Neural cell (in vitro differentiated cells): Measurements from ENCODE around the gene VWF. TPM values are rescaled to one million over a fixed set of nuclear protein-coding genes. Genes with fewer than 3 reads are reported as not detected.

Experiments
- H2AFZ ChIP-seq: fragments of 200-600, 300-800 bp; sonication (generic), shearing (Covaris generic); 2 replicates; pipeline ENCODE4 v1.6.0; 2014; ENCODE audit warnings: low read depth, mild to moderate bottlenecking, antibody characterized with exemption, low read length, moderate library complexity
- H3F3A ChIP-seq: fragments of 200-600 bp; shearing (Covaris generic); 2 replicates; pipeline ENCODE4 v1.6.1; 2016; ENCODE audit warnings: mild to moderate bottlenecking, moderate library complexity, mixed read lengths, antibody characterized with exemption, low read length; ENCODE audit not compliant: insufficient read depth, poor library complexity, severe bottlenecking
- H3K27ac ChIP-seq: fragments of 200-600, 300-800 bp; sonication (generic), shearing (Covaris generic); 2 replicates; pipeline ENCODE4 v1.5.1; 2014; ENCODE audit warnings: mild to moderate bottlenecking, low read length, moderate library complexity
- H3K27me3 ChIP-seq: fragments of 300-800, 200-600 bp; sonication (generic), shearing (Covaris generic); 2 replicates; pipeline ENCODE4 v1.6.0; 2014; ENCODE audit warnings: mild to moderate bottlenecking, low read depth, low read length, moderate library complexity; ENCODE audit not compliant: insufficient read depth
- H3K36me3 ChIP-seq: fragments of 300-800, 200-600 bp; sonication (generic), shearing (Covaris generic); 2 replicates; pipeline ENCODE4 v1.5.1; 2014; ENCODE audit warnings: mild to moderate bottlenecking, antibody characterized with exemption, low read length, moderate library complexity; ENCODE audit not compliant: insufficient read depth
- H3K4me2 ChIP-seq: fragments of 300-800, 200-600 bp; sonication (generic), shearing (Covaris generic); 2 replicates; pipeline ENCODE4 v1.6.0; 2014; ENCODE audit warnings: mild to moderate bottlenecking, low read length
- H3K4me3 ChIP-seq: fragments of 300-800, 200-600 bp; sonication (generic), shearing (Covaris generic); 2 replicates; pipeline ENCODE4 v1.5.1; 2014; ENCODE audit warnings: mild to moderate bottlenecking, low read length, moderate library complexity
- H3K79me2 ChIP-seq: fragments of 200-600 bp; shearing (Covaris generic); replicated peaks from 2 replicates; pipeline ENCODE4 v1.6.0; 2014; ENCODE audit warnings: mild to moderate bottlenecking, low read length, moderate library complexity; ENCODE audit not compliant: insufficient read depth
- H3K9ac ChIP-seq: fragments of 300-800, 200-600 bp; sonication (generic), shearing (Covaris generic); 2 replicates; pipeline ENCODE4 v1.6.1; 2016; ENCODE audit warnings: mild to moderate bottlenecking, low read length, mixed read lengths
- H3K9me2 ChIP-seq: fragments of 200-600 bp; shearing (Covaris generic); 2 replicates; pipeline ENCODE4 v1.6.1; 2016; ENCODE audit warnings: mild to moderate bottlenecking, low read length, mixed read lengths; ENCODE audit not compliant: insufficient read depth
- H3K9me3 ChIP-seq: fragments of 200-600, 300-800 bp; sonication (generic), shearing (Covaris generic); 2 replicates; pipeline ENCODE4 v1.6.1; 2016; ENCODE audit warnings: mild to moderate bottlenecking, mixed run types, low read length, moderate library complexity, mixed read lengths
- H4K20me1 ChIP-seq: fragments of 200-600 bp; shearing (Covaris generic); 2 replicates; pipeline ENCODE4 v1.6.1; 2016; ENCODE audit warnings: mild to moderate bottlenecking, mixed run types; ENCODE audit not compliant: insufficient read depth
- EP300 ChIP-seq: fragments of 450-650 bp; conservative IDR thresholded peaks from 2 replicates; pipeline ENCODE4 v1.6.1; 2014; ENCODE audit warnings: antibody characterized with exemption, mild to moderate bottlenecking, moderate library complexity; ENCODE audit not compliant: poor library complexity, severe bottlenecking
- EZH2 ChIP-seq: fragments of 200-600, 300-800 bp; shearing (Covaris generic), sonication (generic); IDR thresholded peaks from 2 replicates; pipeline ENCODE4 v1.6.1; 2014; ENCODE audit warnings: antibody characterized with exemption, low read length, borderline replicate concordance, mild to moderate bottlenecking; ENCODE audit not compliant: insufficient read depth, poor library complexity, severe bottlenecking
- MXI1 ChIP-seq: fragments of 450-650 bp; conservative IDR thresholded peaks from 2 replicates; pipeline ENCODE4 v1.6.1; 2014; ENCODE audit warnings: antibody characterized with exemption, mild to moderate bottlenecking; ENCODE audit not compliant: poor library complexity, severe bottlenecking
- POLR2AphosphoS5 ChIP-seq: IDR thresholded peaks from 2 replicates; pipeline ENCODE4 v1.6.1; 2012
- RAD21 ChIP-seq: fragments of 450-650 bp; conservative IDR thresholded peaks from 2 replicates; pipeline ENCODE4 v1.6.1; 2014; ENCODE audit warnings: antibody characterized with exemption, mild to moderate bottlenecking, moderate library complexity
- SMC3 ChIP-seq: fragments of 450-650 bp; conservative IDR thresholded peaks from 2 replicates; pipeline ENCODE4 v1.6.1; 2014; ENCODE audit warnings: antibody characterized with exemption, mild to moderate bottlenecking, moderate library complexity; ENCODE audit not compliant: poor library complexity
- TAF1 ChIP-seq: IDR thresholded peaks from 2 replicates; pipeline ENCODE4 v1.6.1; 2012; ENCODE audit warnings: low read depth
- polyA plus RNA-seq: library from polyadenylated mRNA; depleted of rRNA; stranded (reverse); fragments of >200 nt; gene quantifications from 2 replicates; pipeline ENCODE4 v1.2.3, GENCODE V29; 2014
- TF ChIP-seq, protein P1 (sequence below): IDR thresholded peaks from 2 replicates; pipeline ENCODE4 v1.6.1; 2012; ENCODE audit warnings: borderline replicate concordance
- TF ChIP-seq, protein P2 (sequence below): fragments of 450-650 bp; IDR thresholded peaks from 2 replicates; pipeline ENCODE4 v1.5.1; 2014; ENCODE audit warnings: antibody characterized with exemption, mild to moderate bottlenecking, moderate library complexity; ENCODE audit not compliant: poor library complexity, severe bottlenecking

The VWF gene
- polyA plus RNA-seq, 1 donor from 2014 or later = not detected

DNA sequence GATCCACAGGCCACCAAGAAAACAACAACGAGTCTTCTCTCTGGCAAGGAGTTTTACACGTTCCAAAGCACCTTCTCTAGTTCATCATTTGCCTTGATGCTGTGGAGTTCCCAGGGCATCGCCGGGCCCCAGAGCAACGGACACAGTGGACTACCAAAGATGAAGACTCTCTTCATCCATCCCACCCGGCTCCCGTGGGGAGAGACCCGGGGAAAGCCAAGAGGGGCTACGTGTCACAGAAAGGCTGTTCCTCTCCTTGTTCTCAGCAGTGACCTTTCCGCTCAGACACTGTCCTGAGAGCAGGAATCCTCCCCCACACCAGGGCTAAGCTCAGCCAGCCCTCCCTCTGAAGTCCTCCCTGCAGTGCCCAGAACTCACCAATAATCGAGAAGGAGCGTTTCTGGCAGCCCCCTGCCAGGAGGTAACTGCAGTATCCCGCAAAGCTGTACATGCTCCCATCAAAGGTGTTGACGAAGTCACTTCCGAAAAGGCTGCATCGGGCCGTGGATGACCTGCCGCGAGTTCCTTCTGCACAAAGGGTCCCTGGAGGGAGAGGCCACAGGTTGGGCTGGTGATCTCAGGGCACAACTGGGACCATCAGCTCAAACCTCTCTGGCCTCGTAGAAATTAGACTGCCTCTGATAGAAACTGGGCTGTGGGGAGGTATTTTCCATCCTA, 3.5 kb downstream of the VWF start (continued):
- TF ChIP-seq MXI1 (no peak), POLR2AphosphoS5 (no peak), TAF1 (no peak), EP300 (no peak)

DNA sequence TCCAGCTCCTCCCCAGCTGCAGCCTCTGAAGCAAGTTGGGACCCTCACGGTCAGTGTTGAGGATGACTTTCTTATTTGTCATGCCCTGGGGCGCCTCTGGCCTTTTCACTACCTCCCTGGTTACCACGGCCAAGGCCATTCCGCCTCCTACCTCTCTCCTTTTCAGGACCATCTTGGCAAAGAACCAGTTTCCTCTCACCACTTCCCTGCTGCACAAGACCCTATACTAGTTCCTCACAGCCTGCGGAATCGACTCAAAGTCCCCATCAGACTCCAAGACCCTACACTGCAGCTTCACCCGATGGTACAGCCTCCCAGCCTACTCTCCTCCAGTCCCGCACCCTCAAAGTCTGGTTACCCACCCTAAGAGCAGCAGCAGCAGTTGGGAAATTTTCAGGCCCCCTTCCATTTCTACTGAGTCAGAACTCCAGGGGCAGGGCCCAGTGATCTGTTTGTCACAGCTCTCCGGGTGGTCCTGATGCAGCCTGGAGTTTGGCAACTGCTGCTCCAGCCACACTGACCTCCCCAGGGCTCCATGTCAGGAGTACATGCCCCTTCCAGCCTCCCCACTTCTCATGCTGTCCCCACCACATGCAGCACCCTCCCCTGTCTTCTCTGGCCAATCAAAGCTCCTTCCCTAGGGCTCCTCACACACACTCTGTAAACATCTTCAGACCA, 5.4 kb downstream of the VWF start:
- Histone ChIP-seq H3K4me3 (no peak overlapping the region), H3K27me3 (no peaks in the 10 kb centered on the region), H3K9me2 (no peaks in the 10 kb centered on the region), H3K9me3 (no peaks in the 10 kb centered on the region), H3K36me3 (no peaks in the 10 kb centered on the region), H4K20me1 (no peaks in the 10 kb centered on the region), H3K4me2 (no peak overlapping the region), H2AFZ (no peak overlapping the region), H3F3A (no peaks in the 10 kb centered on the region), H3K9ac (no peak overlapping the region), H3K79me2 (no peaks in the 10 kb centered on the region), H3K27ac (no peak overlapping the region)
- TF ChIP-seq MXI1 = no peak
- TF ChIP-seq RAD21 = no peak

DNA sequence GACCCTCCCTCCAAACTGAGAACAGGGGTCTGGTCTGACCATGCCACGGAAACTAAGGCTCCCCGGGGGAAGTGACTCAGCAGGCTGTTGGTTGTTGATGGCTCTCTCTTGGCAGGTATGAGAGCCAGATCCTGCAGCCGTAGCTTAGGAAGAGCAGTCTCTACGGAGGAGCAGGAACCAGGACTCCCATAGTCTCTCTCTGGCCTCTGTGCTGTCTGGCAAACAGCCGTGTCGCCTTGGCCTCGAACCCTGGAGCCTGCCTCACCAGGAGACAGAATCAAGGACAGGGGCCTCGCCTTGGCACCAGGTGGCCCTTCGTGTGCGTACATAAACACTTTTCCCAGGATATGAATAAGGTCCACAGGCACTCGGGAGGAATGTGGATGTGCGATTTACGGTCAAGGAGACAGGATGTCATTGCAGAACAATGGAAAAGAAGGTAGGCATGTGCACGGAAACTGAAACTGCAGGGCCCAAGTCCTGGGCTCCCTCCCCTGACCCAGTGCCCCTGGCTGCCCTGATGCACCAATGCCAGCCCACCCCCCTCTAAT, 7.9 kb downstream of the VWF start:
- no peak overlapping the region for H3K4me2 ChIP-seq
- H3K4me3 ChIP-seq = no peak overlapping the region
- H3K79me2 ChIP-seq = no peaks in the 10 kb centered on the region
- H3K36me3 ChIP-seq = no peaks in the 10 kb centered on the region
- TF ChIP-seq EP300 (no peak), SMC3 (no peak), TAF1 (no peak), POLR2AphosphoS5 (no peak), RAD21 (no peak), EZH2 (no peak), MXI1 (no peak)
- TF ChIP-seq, protein P1, sequence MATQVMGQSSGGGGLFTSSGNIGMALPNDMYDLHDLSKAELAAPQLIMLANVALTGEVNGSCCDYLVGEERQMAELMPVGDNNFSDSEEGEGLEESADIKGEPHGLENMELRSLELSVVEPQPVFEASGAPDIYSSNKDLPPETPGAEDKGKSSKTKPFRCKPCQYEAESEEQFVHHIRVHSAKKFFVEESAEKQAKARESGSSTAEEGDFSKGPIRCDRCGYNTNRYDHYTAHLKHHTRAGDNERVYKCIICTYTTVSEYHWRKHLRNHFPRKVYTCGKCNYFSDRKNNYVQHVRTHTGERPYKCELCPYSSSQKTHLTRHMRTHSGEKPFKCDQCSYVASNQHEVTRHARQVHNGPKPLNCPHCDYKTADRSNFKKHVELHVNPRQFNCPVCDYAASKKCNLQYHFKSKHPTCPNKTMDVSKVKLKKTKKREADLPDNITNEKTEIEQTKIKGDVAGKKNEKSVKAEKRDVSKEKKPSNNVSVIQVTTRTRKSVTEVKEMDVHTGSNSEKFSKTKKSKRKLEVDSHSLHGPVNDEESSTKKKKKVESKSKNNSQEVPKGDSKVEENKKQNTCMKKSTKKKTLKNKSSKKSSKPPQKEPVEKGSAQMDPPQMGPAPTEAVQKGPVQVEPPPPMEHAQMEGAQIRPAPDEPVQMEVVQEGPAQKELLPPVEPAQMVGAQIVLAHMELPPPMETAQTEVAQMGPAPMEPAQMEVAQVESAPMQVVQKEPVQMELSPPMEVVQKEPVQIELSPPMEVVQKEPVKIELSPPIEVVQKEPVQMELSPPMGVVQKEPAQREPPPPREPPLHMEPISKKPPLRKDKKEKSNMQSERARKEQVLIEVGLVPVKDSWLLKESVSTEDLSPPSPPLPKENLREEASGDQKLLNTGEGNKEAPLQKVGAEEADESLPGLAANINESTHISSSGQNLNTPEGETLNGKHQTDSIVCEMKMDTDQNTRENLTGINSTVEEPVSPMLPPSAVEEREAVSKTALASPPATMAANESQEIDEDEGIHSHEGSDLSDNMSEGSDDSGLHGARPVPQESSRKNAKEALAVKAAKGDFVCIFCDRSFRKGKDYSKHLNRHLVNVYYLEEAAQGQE = no peak
- TF ChIP-seq, protein P2, sequence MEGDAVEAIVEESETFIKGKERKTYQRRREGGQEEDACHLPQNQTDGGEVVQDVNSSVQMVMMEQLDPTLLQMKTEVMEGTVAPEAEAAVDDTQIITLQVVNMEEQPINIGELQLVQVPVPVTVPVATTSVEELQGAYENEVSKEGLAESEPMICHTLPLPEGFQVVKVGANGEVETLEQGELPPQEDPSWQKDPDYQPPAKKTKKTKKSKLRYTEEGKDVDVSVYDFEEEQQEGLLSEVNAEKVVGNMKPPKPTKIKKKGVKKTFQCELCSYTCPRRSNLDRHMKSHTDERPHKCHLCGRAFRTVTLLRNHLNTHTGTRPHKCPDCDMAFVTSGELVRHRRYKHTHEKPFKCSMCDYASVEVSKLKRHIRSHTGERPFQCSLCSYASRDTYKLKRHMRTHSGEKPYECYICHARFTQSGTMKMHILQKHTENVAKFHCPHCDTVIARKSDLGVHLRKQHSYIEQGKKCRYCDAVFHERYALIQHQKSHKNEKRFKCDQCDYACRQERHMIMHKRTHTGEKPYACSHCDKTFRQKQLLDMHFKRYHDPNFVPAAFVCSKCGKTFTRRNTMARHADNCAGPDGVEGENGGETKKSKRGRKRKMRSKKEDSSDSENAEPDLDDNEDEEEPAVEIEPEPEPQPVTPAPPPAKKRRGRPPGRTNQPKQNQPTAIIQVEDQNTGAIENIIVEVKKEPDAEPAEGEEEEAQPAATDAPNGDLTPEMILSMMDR = no peak
- H3K9ac ChIP-seq = no peak overlapping the region
- H3K9me2 ChIP-seq = no peaks in the 10 kb centered on the region
- H3K27me3 ChIP-seq = no peaks in the 10 kb centered on the region
- no peak overlapping the region for H2AFZ ChIP-seq
- H3K9me3 ChIP-seq = no peaks in the 10 kb centered on the region
- H3K27ac ChIP-seq = no peak overlapping the region
- H4K20me1 ChIP-seq = no peaks in the 10 kb centered on the region
- H3F3A ChIP-seq = no peaks in the 10 kb centered on the region
